Activated T-helper 1 cell treated with anti-CD3 and anti-CD28 coated beads, Interleukin-12 subunit alpha, Interleukin-12 subunit beta, Interleukin-2, Interleukin-4 antibody, amounts not matched to agents 30 ng/mL and 10 ng/mL and 1 ng/mL, durations not matched to agents 14 hours and 24 hours and 36 hours (primary cell): ENCODE results near the gene CYP2W1. TPM values are rescaled to one million over a fixed set of nuclear protein-coding genes. Genes with fewer than 3 reads are reported as not detected.
A peak's percentile ranks its signal among the peaks of the same experiment; 100 is the strongest.

Source experiments
- DNase-seq: peaks from one replicate; pipeline ENCODE4 v3.0.0; 2021; ENCODE audit warnings: low spot score
- H3K27ac Mint-ChIP-seq: one replicate; pipeline ENCODE4 v1.8.0; 2021; ENCODE audit warnings: mild to moderate bottlenecking, mixed read lengths
- H3K27me3 Mint-ChIP-seq: one replicate; pipeline ENCODE4 v1.8.0; 2022; ENCODE audit warnings: mild to moderate bottlenecking, moderate library complexity, mixed read lengths; ENCODE audit not compliant: insufficient read depth
- H3K36me3 Mint-ChIP-seq: one replicate; pipeline ENCODE4 v1.8.0; 2021; ENCODE audit warnings: low read depth, mixed read lengths
- H3K4me1 Mint-ChIP-seq: one replicate; pipeline ENCODE4 v1.8.0; 2021; ENCODE audit warnings: low read depth, mixed read lengths
- H3K4me3 Mint-ChIP-seq: one replicate; pipeline ENCODE4 v1.8.0; 2021; ENCODE audit warnings: mild to moderate bottlenecking, moderate library complexity, mixed read lengths
- H3K9me3 Mint-ChIP-seq: one replicate; pipeline ENCODE4 v1.8.0; 2021; ENCODE audit warnings: mixed read lengths
- intact Hi-C: fragments of 100-400 bp; cut with micrococcal nuclease; formaldehyde crosslinking; loops from one replicate; pipeline ENCODE4 v1.15.1; 2024
- total RNA-seq: library from RNA; stranded (reverse); gene quantifications from 2 replicates; pipeline ENCODE4 v1.2.3, GENCODE V29; 2022

CYP2W1 gene
- total RNA-seq, 1 donor from 2014 or later, result not detected

DNA sequence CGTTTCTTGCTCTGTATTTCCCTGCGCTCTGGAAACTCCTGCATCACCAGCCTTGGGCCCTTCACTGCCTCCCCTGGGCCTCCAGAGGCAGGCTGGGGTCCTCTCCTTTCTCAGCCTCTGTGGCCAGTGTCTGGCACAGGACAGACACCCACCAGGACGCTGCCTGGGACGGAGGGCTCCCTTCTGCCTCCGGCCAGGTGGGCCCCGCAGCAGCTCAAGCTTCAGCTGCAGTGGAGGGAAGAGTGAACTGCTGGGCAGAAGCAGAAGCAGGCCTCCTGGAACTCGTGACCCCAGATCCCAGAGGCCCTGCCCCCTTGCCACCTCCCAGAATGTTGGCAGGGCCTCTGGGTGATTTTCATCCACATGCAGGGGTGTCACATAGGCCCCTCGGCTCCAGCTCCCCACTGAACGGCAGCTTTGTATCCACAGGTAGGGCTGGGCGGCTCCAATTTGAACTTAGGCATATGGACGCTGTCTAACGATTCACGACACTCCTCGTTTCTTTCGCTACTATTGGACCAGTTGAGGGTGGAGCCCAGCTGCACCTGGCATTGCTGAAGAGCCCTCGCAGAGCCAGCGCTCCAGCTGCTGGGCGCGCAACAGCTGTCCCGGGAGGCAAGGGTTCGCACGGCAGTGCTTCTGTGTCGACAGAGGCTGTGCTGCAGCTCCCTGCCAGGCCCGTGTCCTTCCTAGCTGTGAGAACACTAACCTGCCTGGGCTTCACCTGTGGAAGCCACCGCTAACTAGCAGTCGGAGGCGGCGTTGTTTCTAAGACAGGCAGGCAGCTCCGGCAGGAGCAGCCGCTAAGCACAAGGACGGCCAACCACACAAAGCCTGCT is 43.0 kb downstream of the CYP2W1 start:
- peaks cover 17% of the 10 kb centered on the region for H3K4me1 Mint-ChIP-seq
- no peaks in the 10 kb centered on the region for H3K9me3 Mint-ChIP-seq
- DNase-seq, result no peak
- H3K27me3 Mint-ChIP-seq, result no peaks in the 10 kb centered on the region
- peaks cover 7% of the 10 kb centered on the region for H3K36me3 Mint-ChIP-seq
- intact Hi-C loops, result no loop called here
- H3K27ac Mint-ChIP-seq, result no peak overlapping the region
- H3K4me3 Mint-ChIP-seq, result peak overlapping the region; percentile 65

DNA sequence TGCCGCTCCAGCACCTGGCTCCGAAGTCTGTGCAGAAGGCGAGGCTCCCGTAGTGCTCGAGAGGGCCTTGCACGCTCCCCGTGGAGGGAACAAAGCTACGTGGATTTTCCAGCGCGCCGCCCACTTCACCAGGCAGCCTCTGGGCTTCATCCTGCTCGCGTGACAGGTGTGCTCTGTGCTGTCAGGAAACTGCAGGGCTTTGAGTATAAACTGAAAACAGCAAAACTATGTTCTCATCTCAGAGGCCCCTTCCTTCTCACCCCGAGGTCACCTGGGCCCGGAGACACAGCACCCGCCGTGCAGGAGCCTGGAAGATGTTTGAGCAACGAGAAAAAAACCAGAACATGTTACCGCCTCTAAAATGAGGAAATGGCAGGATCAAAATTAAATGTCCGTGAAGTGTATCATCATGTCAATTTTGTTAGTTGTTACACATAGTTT is 43.8 kb downstream of the CYP2W1 start:
- Mint-ChIP-seq H3K4me3 (peak overlapping the region; percentile 65), H3K9me3 (no peaks in the 10 kb centered on the region), H3K36me3 (peaks cover 2% of the 10 kb centered on the region), H3K27me3 (no peaks in the 10 kb centered on the region), H3K27ac (peak overlapping the region; percentile 34), H3K4me1 (peaks cover 17% of the 10 kb centered on the region)
- intact Hi-C loops, result no loop called here
- no peak for DNase-seq

DNA sequence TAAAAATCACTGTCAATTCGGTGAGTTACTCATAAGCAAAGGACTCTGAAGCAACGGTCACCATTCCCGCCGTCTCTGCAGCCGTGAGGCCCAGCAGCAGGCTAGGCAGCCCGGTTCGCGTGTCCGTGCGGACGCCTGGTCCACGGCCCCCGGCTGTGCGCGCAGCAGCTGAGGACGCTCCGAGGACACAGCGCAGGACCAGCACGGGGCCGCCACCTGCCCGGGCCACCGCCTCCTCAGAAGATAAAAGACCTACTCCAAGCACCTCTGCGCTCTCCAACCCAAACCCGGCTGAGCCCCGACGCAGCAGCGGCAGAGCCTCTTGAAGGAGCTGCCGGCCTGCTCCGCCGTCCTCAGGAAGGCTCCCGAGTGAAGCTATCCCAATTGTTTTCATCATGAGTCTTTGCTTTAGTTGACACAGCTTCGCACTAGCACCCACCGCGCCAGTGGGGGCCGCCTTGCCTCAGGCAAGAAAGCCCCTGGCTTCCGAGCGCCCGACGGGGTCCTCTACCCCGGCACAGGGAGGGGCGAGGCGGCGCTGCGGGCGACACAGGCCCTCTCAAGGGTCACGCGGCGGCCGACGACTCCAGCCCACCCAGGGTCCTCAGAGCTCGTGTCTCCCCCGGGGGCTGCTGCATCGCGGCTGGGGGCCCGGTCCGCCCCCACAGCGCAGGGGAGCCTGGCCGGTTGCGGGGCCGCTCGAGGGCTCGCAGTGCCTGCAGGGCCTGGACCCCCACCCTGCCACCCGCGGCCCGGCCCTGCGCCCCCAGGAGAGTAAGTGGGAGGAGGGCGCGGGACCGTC is 44.5 kb downstream of the CYP2W1 start:
- Mint-ChIP-seq H3K4me3 (peak overlapping the region; percentile 69), H3K36me3 (no peaks in the 10 kb centered on the region), H3K4me1 (peaks cover 17% of the 10 kb centered on the region), H3K27me3 (no peaks in the 10 kb centered on the region), H3K9me3 (no peaks in the 10 kb centered on the region), H3K27ac (no peak overlapping the region)
- intact Hi-C loops, result loop anchor here (1.0 to 2.0 kb wide), 5 partner anchors 17 to 879 kb away; partner anchors contain the start of genes COX19 and GPR146
- DNase-seq, result no peak

DNA sequence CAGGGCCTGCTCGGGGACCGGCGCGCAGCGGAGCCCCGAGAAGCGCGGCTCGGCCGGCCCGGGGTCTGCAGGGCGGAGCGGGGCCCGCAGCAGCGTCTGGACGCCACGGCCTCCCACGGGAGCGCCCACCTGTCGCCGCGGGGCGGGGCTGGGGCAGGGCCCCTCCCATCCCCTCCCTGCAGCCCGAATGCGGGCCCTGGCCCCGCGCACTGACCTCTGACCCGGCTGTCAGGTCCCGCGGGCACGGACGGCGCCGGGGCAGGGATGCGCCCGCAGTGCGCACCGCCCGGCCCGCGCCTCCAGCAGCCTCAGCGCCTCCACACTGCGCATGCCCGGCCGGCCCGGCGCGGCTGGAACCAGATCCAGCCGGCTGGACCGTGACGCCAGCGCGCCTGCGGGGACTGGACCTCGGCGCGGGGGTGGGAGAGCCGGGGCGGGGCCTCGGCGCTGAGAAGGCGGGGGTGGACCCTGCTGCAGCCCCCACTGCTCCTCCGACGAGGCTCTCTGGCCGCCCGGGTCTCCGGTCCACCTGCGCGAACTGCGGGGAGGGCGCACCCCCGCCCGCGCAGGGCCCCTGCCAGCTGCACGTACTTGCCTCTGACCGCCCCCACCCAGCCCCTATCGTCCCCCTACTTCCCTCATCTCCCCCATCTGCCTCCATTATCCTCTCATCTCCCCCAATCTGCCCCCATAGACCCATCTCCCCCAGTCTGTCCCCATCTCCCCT is 45.2 kb downstream of the CYP2W1 start:
- Mint-ChIP-seq H3K4me1 (peaks cover 17% of the 10 kb centered on the region), H3K27ac (peak overlapping the region; percentile 91), H3K9me3 (no peaks in the 10 kb centered on the region), H3K27me3 (no peaks in the 10 kb centered on the region), H3K36me3 (no peaks in the 10 kb centered on the region), H3K4me3 (peak overlapping the region; percentile 82)
- intact Hi-C loops, result loop anchor here (1.0 to 2.0 kb wide), 5 partner anchors 16 to 879 kb away; partner anchors contain the start of genes COX19 and GPR146
- peak; percentile 82 for DNase-seq

DNA sequence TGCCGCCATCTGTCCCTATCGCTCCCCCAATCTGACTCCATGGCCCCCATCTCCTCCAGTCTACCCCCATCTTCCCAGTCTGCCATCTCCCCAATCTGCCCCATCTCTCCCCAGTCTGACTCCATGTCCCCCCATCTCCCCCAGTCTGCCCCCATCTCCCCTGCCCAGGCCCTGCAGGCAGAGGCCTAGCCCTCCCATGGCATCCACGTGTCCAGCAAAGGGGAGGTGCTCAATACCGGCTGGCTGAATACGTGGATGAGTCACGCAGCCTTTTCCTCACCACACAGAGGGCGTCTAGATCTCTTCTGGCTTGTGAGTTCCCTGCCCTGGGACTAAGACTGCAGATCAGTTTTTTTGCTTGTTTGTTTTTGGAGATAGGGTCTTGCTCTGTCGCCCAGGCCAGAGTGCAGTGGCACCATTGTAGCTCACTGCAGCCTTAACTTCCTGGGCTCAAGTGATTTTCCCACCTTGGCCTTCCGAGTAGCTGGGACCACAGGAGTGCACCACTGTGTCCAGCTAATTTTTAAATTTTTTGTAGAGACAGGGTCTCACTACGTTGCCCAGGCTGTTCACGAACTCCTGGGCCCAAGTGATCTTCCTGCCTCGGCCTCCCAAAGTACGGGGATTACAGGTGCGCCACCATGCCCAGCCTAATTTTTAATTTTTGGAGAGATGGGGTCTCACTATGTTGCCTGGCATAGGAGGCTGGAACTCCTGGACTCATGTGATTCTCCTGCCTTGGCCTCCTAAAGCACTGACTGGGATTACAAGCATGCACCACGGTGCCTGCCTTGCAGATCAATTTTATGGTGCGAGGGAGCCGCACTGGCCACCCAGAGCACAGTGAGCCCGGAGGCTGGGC is 46.0 kb downstream of the CYP2W1 start:
- intact Hi-C loops, result loop anchor here (1.0 to 2.0 kb wide), 6 partner anchors 15 to 880 kb away; partner anchors contain the start of genes COX19 and GPR146
- peak; percentile 53 for DNase-seq
- H3K4me3 Mint-ChIP-seq, result peak overlapping the region; percentile 82
- H3K36me3 Mint-ChIP-seq, result no peaks in the 10 kb centered on the region
- no peaks in the 10 kb centered on the region for H3K9me3 Mint-ChIP-seq
- H3K4me1 Mint-ChIP-seq, result peaks cover 25% of the 10 kb centered on the region
- peak overlapping the region; percentile 91 for H3K27ac Mint-ChIP-seq
- H3K27me3 Mint-ChIP-seq, result no peaks in the 10 kb centered on the region

DNA sequence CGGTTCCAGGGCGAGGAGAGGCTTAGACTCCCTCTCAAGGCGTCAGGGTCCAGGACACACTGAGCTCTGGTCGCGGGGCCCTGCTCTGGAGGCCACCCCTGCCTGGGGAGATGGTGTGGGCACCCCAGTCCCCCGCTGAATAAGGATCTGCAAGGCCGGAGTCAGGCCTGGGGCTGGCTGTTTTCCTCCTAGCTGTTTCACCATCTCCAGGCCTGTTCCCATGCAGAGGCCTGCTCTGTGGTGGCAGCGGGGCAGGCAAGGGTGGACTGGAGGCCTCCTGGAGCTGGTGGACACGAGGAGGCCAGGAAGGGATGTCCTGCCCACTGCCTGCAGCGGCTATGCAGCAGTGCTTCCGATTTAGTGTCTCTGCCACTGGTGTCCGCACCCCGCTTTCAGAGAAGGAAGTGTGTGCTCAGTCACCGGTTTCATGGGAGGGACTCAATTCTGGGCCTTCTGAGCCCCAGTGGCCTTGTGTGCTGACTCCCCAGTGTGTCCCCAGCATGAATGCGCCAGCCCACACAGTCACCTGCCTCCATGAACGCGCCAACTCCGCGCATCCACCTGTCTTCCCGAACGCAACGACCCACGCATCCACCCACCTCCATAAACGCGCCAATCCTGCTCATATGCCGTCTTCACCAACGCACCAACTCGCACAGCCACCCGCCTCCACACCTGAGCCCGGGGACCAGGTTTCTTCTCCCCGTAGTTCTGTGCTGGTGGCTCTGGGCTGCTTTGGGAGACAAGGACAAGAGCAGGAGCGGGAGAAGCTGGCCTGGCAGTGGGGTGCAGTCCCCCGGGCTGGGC is 46.9 kb downstream of the CYP2W1 start:
- Mint-ChIP-seq H3K36me3 (no peaks in the 10 kb centered on the region), H3K27me3 (no peaks in the 10 kb centered on the region), H3K4me1 (peaks cover 31% of the 10 kb centered on the region), H3K9me3 (no peaks in the 10 kb centered on the region), H3K27ac (no peak overlapping the region), H3K4me3 (peak overlapping the region; percentile 82)
- DNase-seq, result no peak
- intact Hi-C loops, result loop anchor here (1.0 to 2.0 kb wide), 2 partner anchors 108 to 881 kb away; a partner anchor contains a TSS

DNA sequence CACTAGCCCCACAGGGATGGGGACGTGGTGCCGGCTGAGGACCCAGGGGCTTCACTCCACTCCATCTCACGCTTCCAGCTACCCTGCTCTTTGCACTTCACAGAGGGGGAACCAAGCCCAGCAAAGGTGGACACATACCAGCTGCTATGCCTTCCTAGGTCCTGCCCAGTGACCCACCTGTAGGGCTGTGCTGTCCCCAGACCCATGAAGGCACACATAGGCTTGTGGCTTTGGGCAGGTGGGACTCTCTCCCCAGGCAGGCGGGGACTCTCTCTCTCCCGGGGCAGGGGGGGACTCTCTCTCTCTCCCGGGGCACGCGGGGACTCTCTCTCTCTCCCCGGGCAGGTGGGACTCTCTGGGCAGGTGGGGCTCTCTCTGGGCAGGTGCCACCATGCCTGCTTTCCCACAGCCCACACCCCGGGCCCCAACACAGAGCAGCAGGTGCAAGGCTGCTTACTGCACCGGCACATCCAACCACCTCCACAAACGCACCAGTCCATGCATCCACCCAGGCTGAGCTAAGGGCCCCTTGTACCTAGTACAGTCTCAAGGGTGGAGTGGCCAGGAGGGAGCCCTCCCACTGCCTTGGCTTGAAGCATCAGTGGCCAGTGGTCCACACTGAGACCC is 47.6 kb downstream of the CYP2W1 start:
- Mint-ChIP-seq H3K27ac (no peak overlapping the region), H3K9me3 (no peaks in the 10 kb centered on the region), H3K4me1 (peaks cover 36% of the 10 kb centered on the region), H3K4me3 (no peak overlapping the region), H3K36me3 (no peaks in the 10 kb centered on the region), H3K27me3 (no peaks in the 10 kb centered on the region)
- intact Hi-C loops, result no loop called here
- no peak for DNase-seq

DNA sequence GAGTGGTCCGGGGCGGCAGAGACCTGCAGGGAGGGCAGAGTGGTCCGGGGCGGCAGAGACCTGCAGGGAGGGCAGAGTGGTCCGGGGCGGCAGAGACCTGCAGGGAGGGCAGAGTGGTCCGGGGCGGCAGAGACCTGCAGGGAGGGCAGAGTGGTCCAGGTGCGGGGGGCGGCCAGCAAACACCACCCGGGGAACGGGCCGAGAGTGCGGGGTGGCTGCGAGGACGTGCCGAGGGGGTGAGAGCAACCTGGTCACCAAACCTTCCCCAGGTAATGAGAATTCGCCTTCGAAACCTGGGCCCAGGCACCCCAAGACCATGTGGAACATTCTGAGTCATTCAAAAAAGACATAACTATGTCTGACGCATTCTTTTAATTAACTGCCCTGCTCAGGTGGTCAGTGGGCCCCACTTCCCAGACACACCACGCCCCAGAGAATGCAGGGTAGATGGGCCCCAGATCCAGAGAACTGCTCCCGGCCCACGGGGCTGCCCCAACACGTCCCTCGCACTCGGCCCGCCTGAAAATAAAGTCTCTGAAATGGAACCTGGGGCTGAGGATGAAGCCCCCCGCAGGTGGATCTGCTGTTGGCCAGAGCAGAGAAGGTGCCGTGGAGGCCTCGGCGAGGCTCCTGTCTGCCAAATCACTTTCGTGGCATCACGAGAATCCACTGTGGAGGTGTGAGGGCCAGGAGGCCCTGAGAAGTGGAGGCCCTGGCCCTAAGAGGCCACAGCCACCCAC is 48.9 kb downstream of the CYP2W1 start:
- Mint-ChIP-seq H3K27me3 (no peaks in the 10 kb centered on the region), H3K4me3 (no peak overlapping the region), H3K9me3 (no peaks in the 10 kb centered on the region), H3K27ac (no peak overlapping the region), H3K4me1 (peaks cover 32% of the 10 kb centered on the region), H3K36me3 (no peaks in the 10 kb centered on the region)
- intact Hi-C loops, result no loop called here
- no peak for DNase-seq

DNA sequence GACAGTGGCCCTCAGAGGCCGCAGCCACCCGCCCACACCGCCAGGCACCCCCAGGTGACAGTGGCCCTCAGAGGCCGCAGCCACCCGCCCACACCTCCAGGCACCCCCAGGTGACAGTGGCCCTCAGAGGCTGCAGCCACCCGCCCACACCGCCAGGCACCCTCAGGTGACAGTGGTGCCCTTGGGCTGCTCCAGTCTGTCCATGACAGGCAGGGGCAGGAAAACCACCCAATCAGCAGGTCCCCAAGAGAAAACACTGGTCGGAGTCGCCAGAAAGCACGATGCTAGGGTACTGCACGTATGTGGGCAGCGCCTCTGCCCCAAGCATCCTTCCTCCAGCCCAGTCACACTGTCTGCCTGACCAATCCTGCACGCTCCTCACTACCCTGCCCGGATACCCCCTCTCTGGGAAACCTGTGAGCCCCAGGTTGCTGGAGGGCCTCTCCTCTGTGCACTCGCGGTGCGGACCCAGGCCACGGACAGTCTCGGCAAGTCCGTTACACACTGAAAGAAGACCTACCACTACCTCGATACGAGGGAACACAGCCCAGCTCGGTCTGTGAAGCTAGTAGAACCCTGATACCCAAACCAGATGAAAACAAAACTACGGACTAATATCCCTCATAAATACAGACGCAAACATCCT is 49.7 kb downstream of the CYP2W1 start:
- intact Hi-C loops, result no loop called here
- Mint-ChIP-seq H3K4me1 (peaks cover 30% of the 10 kb centered on the region), H3K9me3 (no peaks in the 10 kb centered on the region), H3K27ac (no peak overlapping the region), H3K4me3 (no peak overlapping the region), H3K27me3 (no peaks in the 10 kb centered on the region), H3K36me3 (no peaks in the 10 kb centered on the region)
- no peak for DNase-seq

DNA sequence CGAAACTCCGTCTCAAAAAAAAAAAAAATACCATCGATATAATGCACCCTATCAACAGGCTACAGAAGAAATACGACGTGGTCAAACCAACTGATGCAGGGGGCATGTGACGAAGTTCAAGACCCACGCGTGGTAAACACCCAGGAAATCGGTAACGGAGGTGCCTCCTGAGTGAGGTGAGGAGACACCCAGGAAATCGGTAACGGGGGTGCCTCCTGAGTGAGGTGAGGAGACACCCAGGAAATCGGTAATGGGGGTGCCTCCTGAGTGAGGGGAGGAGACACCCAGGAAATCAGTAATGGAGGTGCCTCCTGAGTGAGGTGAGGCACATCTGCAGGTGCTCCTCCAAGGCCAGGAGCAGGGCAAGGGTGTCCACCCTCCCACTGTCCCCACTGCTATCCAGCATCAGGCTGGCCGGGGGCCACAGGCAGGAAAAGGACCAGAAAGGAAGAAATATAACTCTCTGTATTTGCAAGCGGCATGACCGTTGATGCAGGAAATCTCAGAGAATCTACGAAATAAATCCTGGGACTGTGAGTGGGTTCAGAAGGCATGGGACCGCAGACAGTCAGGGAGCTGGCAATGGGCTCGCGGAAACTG is 50.7 kb downstream of the CYP2W1 start:
- Mint-ChIP-seq H3K9me3 (no peaks in the 10 kb centered on the region), H3K4me1 (peaks cover 30% of the 10 kb centered on the region), H3K27me3 (no peaks in the 10 kb centered on the region), H3K4me3 (no peak overlapping the region), H3K36me3 (no peaks in the 10 kb centered on the region), H3K27ac (no peak overlapping the region)
- intact Hi-C loops, result no loop called here
- no peak for DNase-seq
